K562 (cell line): Measurements from ENCODE around the gene GASK1B. TPM values are rescaled to one million over a fixed set of nuclear protein-coding genes. Genes with fewer than 3 reads are reported as not detected.

Source experiments
- ATAC-seq: fragments of 200-7000 bp; cut with Tn5 transposase; 3 replicates; pipeline ENCODE4 v1.9.1; 2020; ENCODE audit warnings: moderate library complexity
- BruUV-seq: library from RNA; stranded (reverse); fragments of 400-500 nt; replicated peaks from 2 replicates; lab custom pipeline; 2021; lab: Mats Ljungman, UMichigan
- CTCF ChIA-PET: fragments of 300-600 bp; formaldehyde crosslinking; extraction: SDS; loops from one replicate; lab custom pipeline; 2021; ENCODE audit warnings: low intra/inter-chr PET ratio; lab: Yijun Ruan, JAX
- POLR2A ChIA-PET: fragments of 300-600, 350-650 bp; sonication (Branson Sonifier 250); formaldehyde crosslinking; extraction: SDS; loops from one replicate; lab custom pipeline; 2021; ENCODE audit warnings: antibody characterized with exemption, inconsistent platforms; lab: Yijun Ruan, JAX
- DNase-seq, 4 experiments: peaks; one replicate each; pipeline versions ENCODE4 v3.0.0 to v3.0.0-alpha.2; 2011 to 2018; ENCODE audit warnings: low spot score in 3 of 4, mixed read lengths in 3 of 4; ENCODE audit errors: extremely low read depth in 1 of 4
- FAIRE-seq: peaks from 2 replicates; lab custom pipeline; 2011; peaks lifted over from hg19 to GRCh38; lab: Jason Lieb, UNC
- H2AFZ ChIP-seq: 2 replicates; pipeline ENCODE4 v1.6.0; 2011; ENCODE audit warnings: low read depth, low read length, control low read depth, inconsistent platforms
- H3K27ac ChIP-seq: fragments of 200-600 bp; 3 replicates; pipeline ENCODE4 v1.8.0; 2011; ENCODE audit warnings: low read depth, mild to moderate bottlenecking, control low read depth, inconsistent platforms, low read length, moderate library complexity, mixed read lengths; ENCODE audit errors: extremely low read depth
- H3K27me3 ChIP-seq, 2 experiments: fragments of 300-600 bp in 1 of 2; 2 replicates in 1 of 2; 3 replicates in 1 of 2; pipeline versions ENCODE4 v1.6.0 to v1.8.0; 2011; ENCODE audit warnings: inconsistent platforms in 2 of 2, low read length in 2 of 2, mild to moderate bottlenecking in 1 of 2, mixed read lengths in 1 of 2, moderate library complexity in 1 of 2; ENCODE audit not compliant: control insufficient read depth in 2 of 2, insufficient read depth in 2 of 2
- H3K36me3 ChIP-seq: fragments of 300-600 bp; 3 replicates; pipeline ENCODE4 v1.8.0; 2011; ENCODE audit warnings: mild to moderate bottlenecking, low read length, inconsistent platforms; ENCODE audit not compliant: control insufficient read depth, insufficient read depth
- H3K4me1 ChIP-seq, 2 experiments: fragments of 200-600 bp in 1 of 2; replicated peaks in 1 of 2; 2 replicates in 1 of 2; 3 replicates in 1 of 2; pipeline versions ENCODE4 v1.5.1 to v1.8.0; 2011; ENCODE audit warnings: inconsistent platforms in 2 of 2, low read length in 2 of 2, mild to moderate bottlenecking in 1 of 2, mixed read lengths in 1 of 2, moderate library complexity in 1 of 2; ENCODE audit not compliant: control insufficient read depth in 2 of 2, insufficient read depth in 2 of 2
- H3K4me2 ChIP-seq: 2 replicates; pipeline ENCODE4 v1.6.1; 2011; ENCODE audit warnings: low read length, control low read depth, inconsistent platforms, mixed read lengths; ENCODE audit not compliant: insufficient read depth
- H3K4me3 ChIP-seq: fragments of 200-600 bp; sonication (generic), shearing (Covaris generic); 2 replicates; pipeline ENCODE4 v1.5.1; 2016; ENCODE audit warnings: control low read depth, inconsistent platforms
- H3K79me2 ChIP-seq: fragments of 200-600 bp; 3 replicates; pipeline ENCODE4 v1.8.0; 2011; ENCODE audit warnings: low read length, inconsistent platforms; ENCODE audit not compliant: control insufficient read depth, insufficient read depth
- H3K9ac ChIP-seq, 2 experiments: 2 replicates each; pipeline versions ENCODE4 v1.6.0 to v1.6.1; 2011; ENCODE audit warnings: low read depth in 2 of 2, low read length in 2 of 2, control low read depth in 1 of 2, inconsistent platforms in 1 of 2, mild to moderate bottlenecking in 1 of 2, mixed read lengths in 1 of 2; ENCODE audit not compliant: insufficient read depth in 1 of 2
- H3K9me1 ChIP-seq: one replicate; pipeline ENCODE4 v1.6.0; 2011; ENCODE audit warnings: inconsistent platforms, mild to moderate bottlenecking, low read length, moderate library complexity; ENCODE audit not compliant: control insufficient read depth, insufficient read depth
- H3K9me3 ChIP-seq: replicated peaks from 2 replicates; pipeline ENCODE4 v1.5.1; 2011; ENCODE audit warnings: low read depth, low read length, inconsistent platforms; ENCODE audit not compliant: control insufficient read depth, insufficient read depth
- H4K20me1 ChIP-seq: replicated peaks from 2 replicates; pipeline ENCODE4 v1.6.1; 2011; ENCODE audit warnings: low read length, inconsistent platforms, mixed read lengths; ENCODE audit not compliant: control insufficient read depth, insufficient read depth
- BDP1 ChIP-seq: IDR thresholded peaks from 3 replicates; pipeline ENCODE4 v1.6.1; 2011; ENCODE audit not compliant: insufficient read length, insufficient read depth
- CAMTA2 ChIP-seq: fragments of 250-450 bp; sonication (Bioruptor Pico); conservative IDR thresholded peaks from 2 replicates; pipeline ENCODE4 v1.5.1; 2022
- CBFB ChIP-seq: sonication (generic); formaldehyde crosslinking; IDR thresholded peaks from 2 replicates; pipeline ENCODE4 v1.4.0; 2020; ENCODE audit warnings: mild to moderate bottlenecking, missing genetic modification reagents
- CCNT2 ChIP-seq: IDR thresholded peaks from 2 replicates; pipeline ENCODE4 v1.6.1; 2011; ENCODE audit warnings: borderline replicate concordance, low read depth, mild to moderate bottlenecking, moderate library complexity, mixed read lengths, low read length; ENCODE audit not compliant: insufficient read length; ENCODE audit errors: extremely low read depth
- CHD4 ChIP-seq: fragments of 200-600 bp; sonication (generic); IDR thresholded peaks from 3 replicates; pipeline ENCODE4 v1.6.1; 2012; ENCODE audit warnings: low read depth, mild to moderate bottlenecking, mixed read lengths, low read length, inconsistent platforms; ENCODE audit not compliant: insufficient read depth, insufficient replicate concordance, poor library complexity, severe bottlenecking
- ERF ChIP-seq: fragments of 450-650 bp; formaldehyde crosslinking; IDR thresholded peaks from 2 replicates; pipeline ENCODE4 v1.4.0; 2020; ENCODE audit warnings: mild to moderate bottlenecking, mixed read lengths
- EWSR1 ChIP-seq: fragments of 450-650 bp; IDR thresholded peaks from 2 replicates; pipeline ENCODE4 v1.6.1; 2018; ENCODE audit warnings: borderline replicate concordance, mild to moderate bottlenecking, low read depth, moderate library complexity; ENCODE audit not compliant: partially characterized antibody
- HDAC8 ChIP-seq: fragments of 450-650 bp; IDR thresholded peaks from 2 replicates; pipeline ENCODE4 v1.6.1; 2016; ENCODE audit warnings: mild to moderate bottlenecking, missing genetic modification characterization, moderate library complexity, missing compliant biosample characterization
- LARP7 ChIP-seq: fragments of 450-650 bp; IDR thresholded peaks from 2 replicates; pipeline ENCODE4 v1.6.1; 2016
- NFYB ChIP-seq: IDR thresholded peaks from 2 replicates; pipeline ENCODE4 v1.6.1; 2011; ENCODE audit warnings: mild to moderate bottlenecking, moderate library complexity; ENCODE audit not compliant: insufficient read length; ENCODE audit errors: extremely low read depth
- PHB ChIP-seq: fragments of 250-450 bp; sonication (Bioruptor Pico); IDR thresholded peaks from 2 replicates; pipeline ENCODE4 v1.5.0; 2021
- RB1 ChIP-seq: fragments of 450-650 bp; IDR thresholded peaks from 2 replicates; pipeline ENCODE4 v1.6.1; 2017; ENCODE audit warnings: low read depth, mild to moderate bottlenecking
- SAP30 ChIP-seq: fragments of 200-600 bp; sonication (generic); IDR thresholded peaks from 2 replicates; pipeline ENCODE4 v1.6.1; 2012; ENCODE audit warnings: borderline replicate concordance, low read depth, mild to moderate bottlenecking, moderate library complexity, low read length, control low read depth, inconsistent platforms; ENCODE audit not compliant: insufficient read depth, poor library complexity, severe bottlenecking
- TRIM24 ChIP-seq, 2 experiments: fragments of 450-650 bp; IDR thresholded peaks; 2 replicates each; pipeline ENCODE4 v1.6.1; 2016
- ZFX ChIP-seq: sonication (generic); formaldehyde crosslinking; IDR thresholded peaks from 2 replicates; pipeline ENCODE4 v1.8.0; 2022; ENCODE audit warnings: mild to moderate bottlenecking, missing genetic modification reagents, moderate library complexity
- ZNF224 ChIP-seq: sonication (generic); formaldehyde crosslinking; IDR thresholded peaks from 2 replicates; pipeline ENCODE4 v1.8.0; 2022; ENCODE audit warnings: mild to moderate bottlenecking, missing genetic modification reagents
- ZNF239 ChIP-seq: fragments of 250-450 bp; sonication (Bioruptor Pico); IDR thresholded peaks from 2 replicates; pipeline ENCODE4 v1.4.0; 2020; ENCODE audit warnings: mild to moderate bottlenecking
- ZNF592 ChIP-seq: fragments of 450-650 bp; IDR thresholded peaks from 2 replicates; pipeline ENCODE4 v1.6.1; 2017; ENCODE audit warnings: antibody characterized with exemption, mild to moderate bottlenecking
- WGBS: fragments of 100-300 bp; shearing (Covaris generic); methylation state at CpG from one replicate; pipeline ENCODE4 v1.1.6; 2016; ENCODE audit warnings: low coverage, mixed read lengths; ENCODE audit not compliant: insufficient coverage; ENCODE audit errors: missing lambda C conversion rate; 5-methylcytosine and 5-hydroxymethylcytosine counted together
- in situ Hi-C: fragments of 300-500 bp; cut with MboI; formaldehyde crosslinking; loops from 4 replicates; pipeline ENCODE4 v1.15.0; 2018; ENCODE audit warnings: inconsistent platforms, mixed read lengths
- intact Hi-C: fragments of 100-400 bp; cut with micrococcal nuclease; formaldehyde crosslinking; loops from 2 replicates; pipeline ENCODE4 v1.14.2; 2022
- polyA plus RNA-seq, 8 experiments: library from polyadenylated mRNA; depleted of rRNA in 4 of 8; stranded (reverse) in 5 of 8; unstranded in 3 of 8; fragments of >200 nt; fragmentation: Nextera tagmentation in 2 of 8; fragmentation: Illumina TruSeq in 1 of 8; extraction: Ambion mirVana in 2 of 8; extraction: Trizol in 1 of 8; gene quantifications; 2 replicates each; pipeline versions ENCODE4 v1.2.1 to v1.2.3, GENCODE V29; 2011 to 2014; ENCODE audit warnings: inconsistent platforms in 1 of 8, missing spikeins in 1 of 8
- total RNA-seq, 7 experiments: library from RNA; depleted of rRNA in 6 of 7; stranded (reverse); fragments of >200 nt in 6 of 7; fragmentation: Illumina TruSeq in 2 of 7; extraction: Trizol in 2 of 7; gene quantifications; 2 replicates each; pipeline versions ENCODE4 v1.2.1 to v1.2.3, GENCODE V29; 2011 to 2021; ENCODE audit warnings: low replicate concordance in 1 of 7
- TF ChIP-seq, protein P1 (sequence below): sonication (generic); formaldehyde crosslinking; IDR thresholded peaks from 2 replicates; pipeline ENCODE4 v1.8.1; 2022; ENCODE audit warnings: missing genetic modification reagents

The GASK1B gene
- total and polyA plus RNA-seq, 9 of the 15 experiments (the other 6 are each of a cell fraction or from before 2014, with no cell fraction given), result 0.13 to 1.2 (median 0.61) TPM

DNA sequence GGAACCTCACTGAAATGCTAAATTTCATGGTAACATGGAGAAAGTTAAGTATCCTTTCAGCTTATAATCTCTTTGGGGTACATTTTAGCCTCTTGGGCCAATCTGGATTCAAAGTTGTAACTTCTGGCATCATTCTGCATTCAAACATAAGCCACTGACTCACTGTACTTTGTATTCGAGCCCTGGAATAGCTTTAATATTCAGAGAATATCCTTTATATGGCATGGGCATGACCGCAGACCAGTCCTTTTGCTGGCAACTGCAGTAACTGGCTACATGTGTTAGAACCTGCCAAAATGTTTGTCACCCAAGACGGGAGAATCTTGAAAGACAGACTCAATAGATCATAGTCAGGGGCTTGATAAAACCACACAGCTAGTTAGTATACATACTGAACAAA, 3.3 kb downstream of the GASK1B start:
- intact Hi-C loops, result no loop called here
- BruUV-seq, result no TSS peak
- Histone ChIP-seq H4K20me1 (no peaks in the 10 kb centered on the region), H3K4me3 (no peak overlapping the region), H2AFZ (no peak overlapping the region), H3K4me1 (peaks cover 5 to 7% of the 10 kb centered on the region in 2 experiments; a peak in 4 of 5 replicates), H3K9me1 (no peaks in the 10 kb centered on the region), H3K4me2 (no peak overlapping the region), H3K27ac (no peak overlapping the region), H3K9me3 (no peaks in the 10 kb centered on the region), H3K27me3 (0 out of 5 replicates have a peak, but pooled peaks cover 0 to 5% of the 10 kb centered on the region in 2 experiments), H3K79me2 (no peaks in the 10 kb centered on the region), H3K9ac (no peak overlapping the region), H3K36me3 (no peaks in the 10 kb centered on the region)
- ATAC-seq, result no peak
- DNase-seq, result no peak
- no peak for FAIRE-seq
- POLR2A ChIA-PET, result no interaction called here
- no peak for TF ChIP-seq SAP30
- no peak for TF ChIP-seq BDP1
- no peak for TF ChIP-seq CBFB (CRISPR knock-in tag)
- TF ChIP-seq CHD4, result no peak
- TF ChIP-seq LARP7, result no peak
- TF ChIP-seq, protein P1, sequence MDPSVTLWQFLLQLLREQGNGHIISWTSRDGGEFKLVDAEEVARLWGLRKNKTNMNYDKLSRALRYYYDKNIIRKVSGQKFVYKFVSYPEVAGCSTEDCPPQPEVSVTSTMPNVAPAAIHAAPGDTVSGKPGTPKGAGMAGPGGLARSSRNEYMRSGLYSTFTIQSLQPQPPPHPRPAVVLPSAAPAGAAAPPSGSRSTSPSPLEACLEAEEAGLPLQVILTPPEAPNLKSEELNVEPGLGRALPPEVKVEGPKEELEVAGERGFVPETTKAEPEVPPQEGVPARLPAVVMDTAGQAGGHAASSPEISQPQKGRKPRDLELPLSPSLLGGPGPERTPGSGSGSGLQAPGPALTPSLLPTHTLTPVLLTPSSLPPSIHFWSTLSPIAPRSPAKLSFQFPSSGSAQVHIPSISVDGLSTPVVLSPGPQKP, result no peak
- no peak for TF ChIP-seq PHB (CRISPR knock-in tag)
- no peak for TF ChIP-seq ZNF239 (CRISPR knock-in tag)
- TF ChIP-seq NFYB, result no peak
- no peak for TF ChIP-seq ERF
- no peak for TF ChIP-seq CCNT2
- TF ChIP-seq HDAC8 (tag), result no peak
- TF ChIP-seq RB1, result no peak
- TF ChIP-seq CAMTA2 (CRISPR knock-in tag), result no peak
- no peak for TF ChIP-seq ZFX (CRISPR knock-in tag)
- TF ChIP-seq TRIM24 (IDR thresholded peaks at IDR 0.05), result no peak
- TF ChIP-seq EWSR1, result no peak
- TF ChIP-seq ZNF224 (CRISPR knock-in tag), result no peak
- TF ChIP-seq ZNF592, result no peak
- CTCF ChIA-PET, result no interaction called here
- WGBS, result 16% methylated on average over 3 of the region's 3 CpGs
- in situ Hi-C loops, result loop anchor here (10.0 kb wide), 1 partner anchor 185 kb away; no protein-coding TSS in a partner anchor
